SK-N-SH treated with all-trans-retinoic acid at 6 μM for 48 hours (cell line): ENCODE data around the gene UBE2G1.

Experiments used
- ATAC-seq: fragments of 200-7000 bp; cut with Tn5 transposase; 3 replicates; pipeline ENCODE4 v1.9.1; 2020; ENCODE audit warnings: mild to moderate bottlenecking, moderate library complexity
- ARNTL ChIP-seq: fragments of 450-650 bp; formaldehyde crosslinking; IDR thresholded peaks from 2 replicates; pipeline ENCODE4 v1.5.0; 2020; ENCODE audit warnings: low read depth, mild to moderate bottlenecking, moderate library complexity, borderline replicate concordance
- BACH2 ChIP-seq: fragments of 250-450 bp; sonication (Bioruptor Pico); IDR thresholded peaks from 2 replicates; pipeline ENCODE4 v1.9.0; 2021; ENCODE audit warnings: mild to moderate bottlenecking, borderline replicate concordance
- CREB5 ChIP-seq: fragments of 250-450 bp; sonication (Bioruptor Pico); IDR thresholded peaks from 2 replicates; pipeline ENCODE4 v1.5.1; 2020; ENCODE audit warnings: low read depth, mild to moderate bottlenecking, moderate library complexity
- CSRNP3 ChIP-seq: fragments of 250-450 bp; sonication (Bioruptor Pico); IDR thresholded peaks from 2 replicates; pipeline ENCODE4 v1.5.1; 2021; ENCODE audit warnings: mild to moderate bottlenecking, moderate library complexity
- ESRRG ChIP-seq: fragments of 250-450 bp; sonication (Bioruptor Pico); IDR thresholded peaks from 2 replicates; pipeline ENCODE4 v1.6.1; 2021; ENCODE audit warnings: mild to moderate bottlenecking
- ISL1 ChIP-seq: fragments of 250-450 bp; sonication (Bioruptor Pico); IDR thresholded peaks from 2 replicates; pipeline ENCODE4 v2.1.2; 2022; ENCODE audit warnings: mild to moderate bottlenecking, moderate library complexity
- POU6F1 ChIP-seq: fragments of 250-450 bp; sonication (Bioruptor Pico); IDR thresholded peaks from 2 replicates; pipeline ENCODE4 v1.8.0; 2021; ENCODE audit warnings: low read depth, mild to moderate bottlenecking, moderate library complexity, borderline replicate concordance
- PPARA ChIP-seq: fragments of 250-450 bp; sonication (Bioruptor Pico); IDR thresholded peaks from 2 replicates; pipeline ENCODE4 v1.5.0; 2020; ENCODE audit warnings: mild to moderate bottlenecking, borderline replicate concordance
- RARB ChIP-seq: fragments of 250-450 bp; sonication (Bioruptor Pico); IDR thresholded peaks from 2 replicates; pipeline ENCODE4 v1.8.0; 2021; ENCODE audit warnings: mild to moderate bottlenecking, moderate library complexity
- SNAI2 ChIP-seq: fragments of 250-450 bp; sonication (Bioruptor Pico); IDR thresholded peaks from 2 replicates; pipeline ENCODE4 v1.5.0; 2020; ENCODE audit warnings: mild to moderate bottlenecking, moderate library complexity
- TCF4 ChIP-seq: fragments of 250-450 bp; sonication (Bioruptor Pico); IDR thresholded peaks from 2 replicates; pipeline ENCODE4 v1.8.0; 2021; ENCODE audit warnings: mild to moderate bottlenecking, moderate library complexity, borderline replicate concordance
- TOX ChIP-seq: fragments of 250-450 bp; sonication (Bioruptor Pico); IDR thresholded peaks from 2 replicates; pipeline ENCODE4 v1.8.0; 2021; ENCODE audit warnings: mild to moderate bottlenecking, moderate library complexity, borderline replicate concordance
- TSHZ2 ChIP-seq: fragments of 250-450 bp; sonication (Bioruptor Pico); IDR thresholded peaks from 2 replicates; pipeline ENCODE4 v1.5.0; 2020; ENCODE audit warnings: mild to moderate bottlenecking, moderate library complexity
- ZFP3 ChIP-seq: fragments of 250-450 bp; sonication (Bioruptor Pico); IDR thresholded peaks from 2 replicates; pipeline ENCODE4 v1.5.0; 2020; ENCODE audit warnings: mild to moderate bottlenecking, moderate library complexity
- ZNF565 ChIP-seq: fragments of 450-650 bp; formaldehyde crosslinking; conservative IDR thresholded peaks from 2 replicates; pipeline ENCODE4 v1.5.0; 2020; ENCODE audit warnings: low read depth, mild to moderate bottlenecking, moderate library complexity
- ZNF70 ChIP-seq: fragments of 450-650 bp; formaldehyde crosslinking; IDR thresholded peaks from 2 replicates; pipeline ENCODE4 v1.5.0; 2020; ENCODE audit warnings: mild to moderate bottlenecking, moderate library complexity

The UBE2G1 gene

GRCh38 chr17:4324463-4324862, 42.0 kb downstream of the UBE2G1 start:
- ATAC-seq, result no peak
- TF ChIP-seq ISL1 (CRISPR knock-in tag) (no peak), ZNF565 (CRISPR knock-in tag) (no peak), PPARA (CRISPR knock-in tag) (no peak), TCF4 (CRISPR knock-in tag) (no peak)

GRCh38 chr17:4319221-4319620, 47.3 kb downstream of the UBE2G1 start:
- TF ChIP-seq PPARA (CRISPR knock-in tag) (no peak), POU6F1 (CRISPR knock-in tag) (no peak), ZNF565 (CRISPR knock-in tag) (no peak), CREB5 (CRISPR knock-in tag) (no peak), ZNF70 (CRISPR knock-in tag) (no peak), ESRRG (CRISPR knock-in tag) (no peak), ARNTL (CRISPR knock-in tag) (no peak), RARB (CRISPR knock-in tag) (no peak)
- ATAC-seq, result no peak

GRCh38 chr17:4318596-4318995, 47.9 kb downstream of the UBE2G1 start:
- TF ChIP-seq ESRRG (CRISPR knock-in tag), result no peak
- TF ChIP-seq ZFP3 (CRISPR knock-in tag), result no peak
- no peak for TF ChIP-seq SNAI2 (CRISPR knock-in tag)
- TF ChIP-seq TOX (CRISPR knock-in tag), result no peak
- no peak for TF ChIP-seq POU6F1 (CRISPR knock-in tag)
- TF ChIP-seq BACH2, result no peak
- no peak for ATAC-seq

GRCh38 chr17:4318186-4318585, 48.3 kb downstream of the UBE2G1 start:
- TF ChIP-seq ZFP3 (CRISPR knock-in tag), result no peak
- TF ChIP-seq CSRNP3 (CRISPR knock-in tag), result no peak
- no peak for TF ChIP-seq PPARA (CRISPR knock-in tag)
- no peak for ATAC-seq

- TF ChIP-seq ZNF565 (CRISPR knock-in tag) (no peak), TSHZ2 (CRISPR knock-in tag) (no peak), TCF4 (CRISPR knock-in tag) (no peak)
- ATAC-seq, result no peak
These were observed 48.9 kb downstream of the UBE2G1 start for GRCh38 chr17:4317610-4318009.
